GM23248 (cell line): ENCODE results near the gene SSTR5.

ENCODE experiments used
- EZH2 ChIP-seq: fragments of 200-600 bp; sonication (generic); IDR thresholded peaks from 2 replicates; pipeline ENCODE4 v1.6.1; 2018; ENCODE audit warnings: antibody characterized with exemption, mild to moderate bottlenecking; ENCODE audit not compliant: insufficient read depth, poor library complexity, severe bottlenecking
- EZH2phosphoT487 ChIP-seq: fragments of 200-600 bp; sonication (generic); IDR thresholded peaks from 2 replicates; pipeline ENCODE4 v1.6.1; 2018; ENCODE audit warnings: antibody characterized with exemption, moderate library complexity, mild to moderate bottlenecking, low read depth; ENCODE audit not compliant: insufficient read depth

- TF ChIP-seq EZH2 (no peak), EZH2phosphoT487 (no peak)
Observed at GRCh38 chr16:1099189-1100083, 26.9 kb downstream of the SSTR5 start.
